Keratinocyte (primary cell): ENCODE results near the gene CLEC16A. TPM values are rescaled to one million over a fixed set of nuclear protein-coding genes. Genes with fewer than 3 reads are reported as not detected.

Experiments used
- DNase-seq: peaks from one replicate; pipeline ENCODE4 v3.0.0-alpha.2; 2011; ENCODE audit warnings: low read depth, missing footprints, low spot score
- FAIRE-seq: peaks from 2 replicates; lab custom pipeline; 2011; peaks lifted over from hg19 to GRCh38; lab: Jason Lieb, UNC
- H2AFZ ChIP-seq: 2 replicates; pipeline ENCODE4 v1.6.0; 2012; ENCODE audit warnings: low read length, control low read depth, inconsistent platforms; ENCODE audit not compliant: control insufficient read depth
- H3K27ac ChIP-seq: 2 replicates; pipeline ENCODE4 v1.5.1; 2011; ENCODE audit warnings: low read length; ENCODE audit not compliant: control insufficient read depth, insufficient read depth
- H3K27me3 ChIP-seq: 3 replicates; pipeline ENCODE4 v1.6.0; 2011; ENCODE audit warnings: low read length; ENCODE audit not compliant: control insufficient read depth, insufficient read depth; ENCODE audit errors: extremely low read depth
- H3K36me3 ChIP-seq, 2 experiments: 2 replicates in 1 of 2; 3 replicates in 1 of 2; pipeline ENCODE4 v1.5.1; 2011; ENCODE audit warnings: low read length in 2 of 2, mild to moderate bottlenecking in 1 of 2; ENCODE audit not compliant: control insufficient read depth in 2 of 2, insufficient read depth in 2 of 2; ENCODE audit errors: extremely low read depth in 1 of 2
- H3K4me1 ChIP-seq: 3 replicates; pipeline ENCODE4 v1.5.1; 2011; ENCODE audit warnings: low read length; ENCODE audit not compliant: control insufficient read depth, insufficient read depth; ENCODE audit errors: extremely low read depth
- H3K4me2 ChIP-seq: 3 replicates; pipeline ENCODE4 v1.6.0; 2011; ENCODE audit warnings: low read depth, low read length; ENCODE audit not compliant: control insufficient read depth, insufficient read depth; ENCODE audit errors: extremely low read depth
- H3K4me3 ChIP-seq, 3 experiments: fragments of 200-600 bp in 1 of 3; sonication (generic) in 1 of 3; 2 replicates in 2 of 3; 3 replicates in 1 of 3; pipeline ENCODE4 v1.5.1; 2011 to 2016; ENCODE audit warnings: low read length in 3 of 3, mild to moderate bottlenecking in 3 of 3, control low read depth in 2 of 3, inconsistent platforms in 1 of 3, low read depth in 1 of 3, mixed read lengths in 1 of 3, mixed run types in 1 of 3, moderate library complexity in 1 of 3; ENCODE audit not compliant: control insufficient read depth in 2 of 3, insufficient read depth in 2 of 3; ENCODE audit errors: extremely low read depth in 1 of 3
- H3K79me2 ChIP-seq: 2 replicates; pipeline ENCODE4 v1.6.0; 2012; ENCODE audit warnings: low read length; ENCODE audit not compliant: control insufficient read depth, insufficient read depth
- H3K9ac ChIP-seq: 3 replicates; pipeline ENCODE4 v1.6.0; 2011; ENCODE audit warnings: low read length; ENCODE audit not compliant: control insufficient read depth, insufficient read depth; ENCODE audit errors: extremely low read depth
- H3K9me1 ChIP-seq: 3 replicates; pipeline ENCODE4 v1.6.0; 2011; ENCODE audit warnings: low read length; ENCODE audit not compliant: control insufficient read depth, insufficient read depth; ENCODE audit errors: extremely low read depth
- H3K9me3 ChIP-seq: 2 replicates; pipeline ENCODE4 v1.5.1; 2012; ENCODE audit warnings: low read depth, low read length; ENCODE audit not compliant: control insufficient read depth
- H4K20me1 ChIP-seq: 3 replicates; pipeline ENCODE4 v1.6.0; 2011; ENCODE audit warnings: low read length; ENCODE audit not compliant: control insufficient read depth, insufficient read depth; ENCODE audit errors: extremely low read depth
- EZH2 ChIP-seq: IDR thresholded peaks from one replicate; pipeline ENCODE4 v1.6.1; 2012; ENCODE audit warnings: inconsistent platforms, mild to moderate bottlenecking, low read length, moderate library complexity
- dilution Hi-C: fragments of 300-500 bp; cut with MboI; formaldehyde crosslinking; loops from one replicate; pipeline ENCODE4 v1.7.0; 2020; ENCODE audit warnings: low sequenced_read_pairs; ENCODE audit not compliant: extremely low pct_ligation_motif_present
- polyA plus RNA-seq, 5 experiments: library from polyadenylated mRNA; depleted of rRNA in 3 of 5; stranded (reverse) in 3 of 5; stranded (forward) in 1 of 5; unstranded in 1 of 5; fragments of >200 nt; gene quantifications; 1 replicate in 1 of 5; 2 replicates in 3 of 5; 3 replicates in 1 of 5; pipeline versions ENCODE4 v1.2.1 to v1.2.3, GENCODE V29; 2011 to 2012; ENCODE audit warnings: missing spikeins in 2 of 5, low read depth in 1 of 5, low replicate concordance in 1 of 5
- TF ChIP-seq, protein P1 (sequence below), 3 experiments: IDR thresholded peaks in 1 of 3; conservative IDR thresholded peaks in 1 of 3; optimal IDR thresholded peaks in 1 of 3; 2 replicates in 2 of 3; 3 replicates in 1 of 3; pipeline versions ENCODE3 to v1.5.1; 2011; ENCODE audit warnings: low read length in 3 of 3, mild to moderate bottlenecking in 3 of 3, moderate library complexity in 2 of 3, control low read depth in 1 of 3, inconsistent platforms in 1 of 3; ENCODE audit not compliant: insufficient read depth in 2 of 3; ENCODE audit errors: extremely low read depth in 1 of 3

CLEC16A gene
- polyA plus RNA-seq, 1 donor (not counting 4 experiments of a cell fraction or from before 2014, with no cell fraction given): 9.5 TPM

DNA sequence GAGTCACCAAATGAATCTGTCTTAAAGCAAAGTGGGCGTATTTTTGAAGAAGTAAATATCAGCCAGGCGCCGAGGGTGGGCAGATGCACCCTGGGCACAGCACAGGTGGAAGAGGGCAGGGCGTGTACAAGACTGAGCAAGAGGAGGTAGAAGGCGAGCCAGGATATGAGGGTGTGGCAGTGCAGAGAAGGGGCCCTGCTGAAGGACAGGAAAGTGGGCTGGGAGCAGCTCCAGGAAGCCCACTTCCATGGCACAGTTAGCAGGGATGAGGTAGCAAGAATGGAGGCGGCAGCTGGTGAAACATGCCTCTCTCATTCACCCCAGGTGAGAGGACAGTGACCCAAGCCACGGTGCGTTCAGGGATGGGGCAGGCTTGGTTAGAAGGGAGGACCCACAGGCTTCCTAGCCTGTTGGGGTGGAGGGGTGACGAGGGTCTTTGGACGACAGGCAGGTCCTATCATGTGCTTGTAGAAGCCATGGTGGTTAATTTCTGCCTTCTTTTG, 149.3 kb downstream of the CLEC16A start:
- H3K27me3 ChIP-seq: no peaks in the 10 kb centered on the region
- peak overlapping the region; percentile 59 for H3K4me2 ChIP-seq
- H3K9ac ChIP-seq: no peak overlapping the region
- FAIRE-seq (no peak), DNase-seq (no peak)
- H3K36me3 ChIP-seq: peaks cover 0 to 1% of the 10 kb centered on the region in 2 experiments
- no peaks in the 10 kb centered on the region for H3K79me2 ChIP-seq
- dilution Hi-C loops: no loop called here
- H3K4me1 ChIP-seq: peaks cover 32% of the 10 kb centered on the region
- peaks cover 7% of the 10 kb centered on the region for H3K9me1 ChIP-seq
- no peak overlapping the region for H3K4me3 ChIP-seq
- TF ChIP-seq, protein P1, sequence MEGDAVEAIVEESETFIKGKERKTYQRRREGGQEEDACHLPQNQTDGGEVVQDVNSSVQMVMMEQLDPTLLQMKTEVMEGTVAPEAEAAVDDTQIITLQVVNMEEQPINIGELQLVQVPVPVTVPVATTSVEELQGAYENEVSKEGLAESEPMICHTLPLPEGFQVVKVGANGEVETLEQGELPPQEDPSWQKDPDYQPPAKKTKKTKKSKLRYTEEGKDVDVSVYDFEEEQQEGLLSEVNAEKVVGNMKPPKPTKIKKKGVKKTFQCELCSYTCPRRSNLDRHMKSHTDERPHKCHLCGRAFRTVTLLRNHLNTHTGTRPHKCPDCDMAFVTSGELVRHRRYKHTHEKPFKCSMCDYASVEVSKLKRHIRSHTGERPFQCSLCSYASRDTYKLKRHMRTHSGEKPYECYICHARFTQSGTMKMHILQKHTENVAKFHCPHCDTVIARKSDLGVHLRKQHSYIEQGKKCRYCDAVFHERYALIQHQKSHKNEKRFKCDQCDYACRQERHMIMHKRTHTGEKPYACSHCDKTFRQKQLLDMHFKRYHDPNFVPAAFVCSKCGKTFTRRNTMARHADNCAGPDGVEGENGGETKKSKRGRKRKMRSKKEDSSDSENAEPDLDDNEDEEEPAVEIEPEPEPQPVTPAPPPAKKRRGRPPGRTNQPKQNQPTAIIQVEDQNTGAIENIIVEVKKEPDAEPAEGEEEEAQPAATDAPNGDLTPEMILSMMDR (optimal IDR thresholded peaks at IDR 0.05 in 1 of 3, IDR thresholded peaks at IDR 0.05 in 1 of 3, conservative IDR thresholded peaks at IDR 0.05 in 1 of 3; ENCODE audit: extremely low read depth in 1 of 3, insufficient read depth in 2 of 3, low read length in 3 of 3): no peak
- TF ChIP-seq EZH2: no peak
- H2AFZ ChIP-seq: no peak overlapping the region
- peak overlapping the region; percentile 56 for H3K27ac ChIP-seq
- no peaks in the 10 kb centered on the region for H4K20me1 ChIP-seq
- no peaks in the 10 kb centered on the region for H3K9me3 ChIP-seq

DNA sequence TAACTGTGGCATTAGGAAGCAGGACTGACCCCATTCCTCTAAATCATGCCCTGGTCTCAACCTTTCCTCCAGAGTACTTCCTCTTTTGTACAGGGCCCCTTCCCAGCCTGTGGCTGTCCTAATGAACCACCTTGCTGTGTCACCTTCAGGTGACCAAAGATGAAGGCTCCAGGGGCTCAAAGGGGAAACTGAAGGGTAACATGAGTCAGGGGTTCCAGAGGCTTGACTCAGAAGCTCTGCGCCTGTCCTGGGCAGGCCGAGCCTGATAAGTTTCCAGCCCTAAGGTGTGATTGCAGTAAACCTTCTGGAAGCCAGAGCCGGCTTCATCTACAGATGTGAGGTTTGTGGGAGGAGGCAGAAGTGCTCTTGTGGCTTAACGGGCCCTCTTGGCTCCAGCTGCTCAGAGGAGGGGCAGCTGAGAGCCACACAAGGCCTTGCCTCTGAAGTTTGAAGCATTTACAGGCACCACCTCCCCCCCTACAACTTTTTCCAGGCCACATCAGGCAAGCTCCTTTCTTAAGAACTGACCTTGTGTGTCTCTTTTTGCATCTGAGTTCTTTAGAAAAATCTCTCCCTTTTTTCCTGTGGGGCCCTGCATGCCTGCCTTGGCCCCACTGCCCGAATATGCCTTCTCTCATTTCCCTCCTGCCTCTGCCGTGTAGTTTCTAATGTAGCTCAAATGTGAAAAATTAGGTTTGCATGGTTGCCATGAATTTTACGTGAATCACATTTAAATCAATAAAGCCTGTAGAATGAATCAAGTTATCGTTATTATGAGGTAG, 149.9 kb downstream of the CLEC16A start:
- H3K27me3 ChIP-seq: no peaks in the 10 kb centered on the region
- peaks cover 7% of the 10 kb centered on the region for H3K9me1 ChIP-seq
- no peak overlapping the region for H3K4me3 ChIP-seq
- TF ChIP-seq, protein P1 (optimal IDR thresholded peaks at IDR 0.05 in 1 of 3, IDR thresholded peaks at IDR 0.05 in 1 of 3, conservative IDR thresholded peaks at IDR 0.05 in 1 of 3; ENCODE audit: extremely low read depth in 1 of 3, insufficient read depth in 2 of 3, low read length in 3 of 3): no peak
- TF ChIP-seq EZH2: no peak
- H2AFZ ChIP-seq: no peak overlapping the region
- H3K9me3 ChIP-seq: no peaks in the 10 kb centered on the region
- H3K27ac ChIP-seq: peak overlapping the region; percentile 56
- peaks cover 0 to under 1% of the 10 kb centered on the region in 2 experiments for H3K36me3 ChIP-seq
- no peaks in the 10 kb centered on the region for H4K20me1 ChIP-seq
- peak overlapping the region; percentile 28 for H3K9ac ChIP-seq
- peak; percentile 80 for FAIRE-seq
- H3K4me1 ChIP-seq: peaks cover 32% of the 10 kb centered on the region
- H3K4me2 ChIP-seq: peak overlapping the region; percentile 59
- dilution Hi-C loops: no loop called here
- DNase-seq: peak; percentile 66
- no peaks in the 10 kb centered on the region for H3K79me2 ChIP-seq
